Tibial artery (tissue), 4 donors: ENCODE data around the gene PRDM16.

Experiments used
- DNase-seq, 2 donors: peaks; one replicate each; pipeline ENCODE4 v3.0.0-alpha.2; 2019
- H3K27ac ChIP-seq, 2 donors: fragments of 200-600 bp; sonication (generic) in 1 of 2; 1 replicate in 1 of 2; 2 replicates in 1 of 2; pipeline ENCODE4 v1.5.1; 2018 to 2019; ENCODE audit warnings: mild to moderate bottlenecking in 1 of 2
- H3K27me3 ChIP-seq, 2 donors: fragments of 200-600 bp; sonication (generic) in 1 of 2; one replicate each; pipeline versions ENCODE4 v1.5.1 to v1.6.0; 2016 to 2019
- H3K36me3 ChIP-seq, 3 donors: fragments of 200-600 bp; sonication (generic) in 2 of 3; one replicate each; pipeline ENCODE4 v1.5.1; 2016 to 2019; ENCODE audit warnings: mild to moderate bottlenecking in 2 of 3
- H3K4me1 ChIP-seq, 4 donors: fragments of 200-600 bp; sonication (generic) in 2 of 4; 1 replicate in 3 of 4; 2 replicates in 1 of 4; pipeline ENCODE4 v1.5.1; 2016 to 2019
- H3K4me3 ChIP-seq, 2 donors: fragments of 200-600 bp; sonication (generic) in 1 of 2; 1 replicate in 1 of 2; 2 replicates in 1 of 2; pipeline ENCODE4 v1.5.1; 2018 to 2019; ENCODE audit warnings: mild to moderate bottlenecking in 2 of 2
- H3K9me3 ChIP-seq, 3 donors: fragments of 200-600 bp; sonication (generic) in 1 of 3; one replicate each; pipeline ENCODE4 v1.5.1; 2016 to 2019
- intact Hi-C: fragments of 100-400 bp; cut with DNase I; formaldehyde crosslinking; loops from one replicate; pipeline ENCODE4 v1.15.0; 2023; ENCODE audit warnings: low total_unique reads
- TF ChIP-seq, protein P1 (sequence below), 2 experiments: fragments of 200-600 bp in 1 of 2; fragments of 450-650 bp in 1 of 2; IDR thresholded peaks; one replicate each; pipeline ENCODE4 v1.5.1; 2017 to 2019; ENCODE audit warnings: antibody characterized with exemption in 2 of 2, mild to moderate bottlenecking in 1 of 2, moderate library complexity in 1 of 2

PRDM16 gene

DNA sequence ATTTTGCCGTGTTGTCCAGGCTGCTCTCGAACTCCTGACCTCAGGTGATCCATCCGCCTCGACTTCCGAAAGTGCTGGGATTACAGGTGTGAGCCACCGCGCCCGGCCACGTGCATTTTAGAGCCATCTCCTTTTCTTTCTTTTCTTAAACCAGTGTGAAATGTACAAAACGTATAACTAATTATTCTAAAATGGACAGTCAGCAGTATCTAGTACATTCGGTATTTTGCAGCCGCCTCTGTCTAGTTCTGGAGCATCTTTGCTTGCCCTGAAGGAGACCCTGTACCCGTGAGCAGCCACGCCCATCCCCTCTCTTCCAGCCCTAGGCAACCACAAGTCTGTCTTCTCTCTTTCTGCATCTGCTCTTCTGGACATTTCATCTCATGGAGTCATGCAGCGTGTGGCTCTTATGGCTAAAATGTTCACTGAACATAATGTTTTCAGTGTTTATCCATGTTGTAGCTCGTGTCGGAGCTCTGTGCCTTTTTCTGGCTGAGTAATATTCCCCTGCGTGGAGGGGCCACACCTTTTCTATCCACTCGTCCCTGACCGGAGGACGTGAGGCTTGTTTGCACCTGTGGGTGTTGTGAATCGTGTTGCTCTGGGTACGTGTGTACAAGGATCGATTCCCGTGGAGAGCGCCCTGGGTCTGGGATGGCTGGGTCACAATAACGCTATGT, 198.0 kb downstream of the PRDM16 start:
- Histone ChIP-seq H3K4me1 (peaks cover 0 to 38% (median 22%) of the 10 kb centered on the region in 4 donors), H3K27ac (no peak overlapping the region), H3K27me3 (no peaks in the 10 kb centered on the region), H3K4me3 (no peak overlapping the region), H3K9me3 (no peaks in the 10 kb centered on the region), H3K36me3 (no peaks in the 10 kb centered on the region)
- no peak for DNase-seq
- TF ChIP-seq, protein P1, sequence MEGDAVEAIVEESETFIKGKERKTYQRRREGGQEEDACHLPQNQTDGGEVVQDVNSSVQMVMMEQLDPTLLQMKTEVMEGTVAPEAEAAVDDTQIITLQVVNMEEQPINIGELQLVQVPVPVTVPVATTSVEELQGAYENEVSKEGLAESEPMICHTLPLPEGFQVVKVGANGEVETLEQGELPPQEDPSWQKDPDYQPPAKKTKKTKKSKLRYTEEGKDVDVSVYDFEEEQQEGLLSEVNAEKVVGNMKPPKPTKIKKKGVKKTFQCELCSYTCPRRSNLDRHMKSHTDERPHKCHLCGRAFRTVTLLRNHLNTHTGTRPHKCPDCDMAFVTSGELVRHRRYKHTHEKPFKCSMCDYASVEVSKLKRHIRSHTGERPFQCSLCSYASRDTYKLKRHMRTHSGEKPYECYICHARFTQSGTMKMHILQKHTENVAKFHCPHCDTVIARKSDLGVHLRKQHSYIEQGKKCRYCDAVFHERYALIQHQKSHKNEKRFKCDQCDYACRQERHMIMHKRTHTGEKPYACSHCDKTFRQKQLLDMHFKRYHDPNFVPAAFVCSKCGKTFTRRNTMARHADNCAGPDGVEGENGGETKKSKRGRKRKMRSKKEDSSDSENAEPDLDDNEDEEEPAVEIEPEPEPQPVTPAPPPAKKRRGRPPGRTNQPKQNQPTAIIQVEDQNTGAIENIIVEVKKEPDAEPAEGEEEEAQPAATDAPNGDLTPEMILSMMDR (IDR thresholded peaks at IDR 0.05) = no peak
- intact Hi-C loops = no loop called here

DNA sequence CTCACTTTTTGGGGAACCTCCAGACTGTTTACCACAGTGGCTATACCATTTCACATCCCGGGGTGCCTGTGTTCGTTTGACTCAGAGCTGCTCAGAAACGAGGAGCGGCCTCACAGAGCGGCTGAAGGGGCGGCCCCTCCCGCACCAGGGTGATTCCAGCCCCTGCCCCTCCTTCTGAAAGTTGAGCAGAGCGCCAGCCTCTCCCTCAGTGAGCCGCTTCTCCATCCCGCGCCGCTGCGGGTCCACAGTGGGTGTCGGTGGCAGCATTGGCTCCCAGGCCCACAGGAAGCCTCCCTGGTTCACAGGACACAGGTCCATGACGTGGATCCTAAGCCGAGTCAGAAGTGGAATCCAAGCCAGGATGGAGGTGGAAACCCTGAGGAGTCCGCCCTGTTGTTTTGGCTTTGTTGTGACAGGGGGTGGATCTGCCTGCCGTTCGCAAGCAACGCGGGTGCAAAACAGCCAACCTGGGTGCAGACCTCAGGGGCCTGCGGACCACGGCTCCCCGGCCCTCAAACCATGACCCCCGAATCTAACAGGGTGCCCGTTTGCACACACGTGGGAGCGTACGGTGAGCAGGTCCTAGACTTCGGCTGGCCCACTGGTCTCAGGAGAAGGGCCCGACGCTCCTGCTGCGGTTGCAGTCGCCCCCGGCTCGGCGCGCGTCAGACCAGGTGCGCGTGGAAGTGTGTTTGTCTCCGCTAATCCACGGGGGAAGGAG, 198.7 kb downstream of the PRDM16 start:
- intact Hi-C loops = no loop called here
- no peaks in the 10 kb centered on the region for H3K27me3 ChIP-seq
- no peak for DNase-seq
- H3K27ac ChIP-seq = no peak overlapping the region
- H3K9me3 ChIP-seq = no peaks in the 10 kb centered on the region
- H3K36me3 ChIP-seq = no peaks in the 10 kb centered on the region
- H3K4me3 ChIP-seq = no peak overlapping the region
- TF ChIP-seq, protein P1 (IDR thresholded peaks at IDR 0.05) = no peak
- peaks cover 0 to 35% (median 20%) of the 10 kb centered on the region in 4 donors for H3K4me1 ChIP-seq

GRCh38 chr1:3268281-3268680, 199.3 kb downstream of the PRDM16 start:
- H3K27ac ChIP-seq = no peak overlapping the region
- H3K27me3 ChIP-seq = no peaks in the 10 kb centered on the region
- H3K4me3 ChIP-seq = no peak overlapping the region
- intact Hi-C loops = no loop called here
- DNase-seq = no peak
- peaks cover 0 to 29% (median 17%) of the 10 kb centered on the region in 4 donors for H3K4me1 ChIP-seq
- no peaks in the 10 kb centered on the region for H3K36me3 ChIP-seq
- no peaks in the 10 kb centered on the region for H3K9me3 ChIP-seq
- TF ChIP-seq, protein P1 (IDR thresholded peaks at IDR 0.05) = no peak

DNA sequence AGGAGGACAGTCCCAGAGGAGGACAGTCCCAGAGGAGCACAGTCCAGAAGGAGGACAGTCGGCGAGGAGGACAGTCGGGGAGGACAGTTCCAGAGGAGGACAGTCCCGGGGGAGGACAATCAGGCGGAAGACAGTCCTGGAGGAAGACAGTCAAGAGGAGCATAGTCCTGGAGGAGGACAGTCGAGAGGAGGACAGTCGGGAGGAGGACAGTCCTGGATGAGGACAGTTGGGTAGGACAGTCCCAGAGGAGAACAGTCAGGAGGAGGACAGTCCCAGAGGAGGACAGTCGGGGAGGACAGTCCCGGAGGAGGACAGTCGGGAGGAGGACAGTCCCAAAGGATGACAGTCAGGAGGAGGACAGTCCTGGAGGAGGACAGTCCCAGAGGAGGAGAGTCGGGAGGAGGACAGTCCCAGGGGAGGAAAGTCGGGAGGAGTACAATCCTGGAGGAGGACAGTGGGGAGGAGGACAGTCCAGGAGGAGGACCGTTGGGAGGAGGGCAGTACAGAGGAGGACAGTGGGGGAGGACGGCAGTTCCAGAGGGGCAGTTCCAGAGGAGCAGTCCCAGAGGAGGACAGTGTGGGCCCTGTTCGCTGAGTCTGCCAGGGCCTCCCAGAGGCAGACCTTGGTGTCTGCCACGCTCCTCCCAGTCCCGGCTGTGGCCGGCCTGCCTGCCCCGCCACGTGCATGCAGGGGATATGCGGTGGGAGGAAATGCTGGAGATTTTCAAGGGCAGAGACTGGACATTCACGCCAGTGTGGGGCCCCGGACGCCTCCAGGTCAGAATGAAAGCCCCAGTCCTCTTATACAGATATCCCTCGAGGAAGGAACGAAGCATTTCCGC, 201.6 kb downstream of the PRDM16 start:
- no peaks in the 10 kb centered on the region for H3K9me3 ChIP-seq
- H3K36me3 ChIP-seq = no peaks in the 10 kb centered on the region
- intact Hi-C loops = no loop called here
- H3K27ac ChIP-seq = peak overlapping the region in 1 of 2 donors; percentile 2
- no peak overlapping the region for H3K4me3 ChIP-seq
- H3K27me3 ChIP-seq = no peaks in the 10 kb centered on the region
- TF ChIP-seq, protein P1 (IDR thresholded peaks at IDR 0.05) = no peak
- no peak for DNase-seq
- H3K4me1 ChIP-seq = peaks cover 0 to 29% (median 20%) of the 10 kb centered on the region in 4 donors

DNA sequence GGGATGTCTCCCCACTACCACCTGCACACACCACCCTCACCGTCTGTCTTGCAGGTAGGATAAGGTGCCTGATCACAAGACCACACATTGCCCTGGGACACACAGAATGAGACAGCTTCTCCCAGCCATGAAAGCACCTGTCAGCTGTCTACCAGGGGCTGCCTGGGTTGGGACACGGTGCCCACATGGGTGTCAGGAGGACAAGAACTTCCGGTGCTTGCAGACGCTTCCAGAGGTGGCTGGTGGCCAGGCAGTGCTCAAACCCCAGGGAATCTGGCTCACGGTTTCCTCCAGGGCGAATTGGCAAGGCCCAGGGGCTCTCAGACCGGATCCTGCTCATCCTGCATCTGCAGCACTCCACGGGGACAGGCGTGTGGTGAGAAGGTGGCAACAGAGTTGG, 202.9 kb downstream of the PRDM16 start:
- Histone ChIP-seq H3K4me1 (peaks cover 0 to 42% (median 29%) of the 10 kb centered on the region in 4 donors), H3K9me3 (no peaks in the 10 kb centered on the region), H3K27ac (no peak overlapping the region), H3K36me3 (no peaks in the 10 kb centered on the region), H3K27me3 (no peaks in the 10 kb centered on the region), H3K4me3 (no peak overlapping the region)
- intact Hi-C loops = no loop called here
- TF ChIP-seq, protein P1 (IDR thresholded peaks at IDR 0.05) = no peak
- DNase-seq = no peak
